ENCODE results near the gene NME7. TPM values are rescaled to one million over a fixed set of nuclear protein-coding genes. Genes with fewer than 3 reads are reported as not detected.

Gene NME7
- total RNA-seq, 1 experiment from 2014 or later = 13.2 TPM

DNA sequence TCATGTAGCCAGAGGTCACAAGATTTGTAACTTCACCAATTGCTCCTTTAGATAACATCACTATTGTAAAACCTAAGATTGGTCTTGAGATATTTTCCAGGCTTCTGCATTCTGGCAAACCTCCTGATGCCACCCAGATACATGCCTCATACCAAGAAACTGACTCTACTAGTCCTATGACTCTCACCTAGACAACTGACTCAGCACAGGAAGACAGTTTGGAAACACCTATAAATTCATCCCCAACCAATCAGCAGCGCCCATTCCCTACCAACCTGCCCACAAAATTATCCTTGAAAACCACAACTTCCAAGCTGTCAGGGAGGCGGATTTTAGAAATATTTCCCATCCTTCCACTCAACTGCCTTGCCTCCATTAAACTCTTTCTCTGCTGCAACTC lies 2.6 kb downstream of the NME7 start:
- Histone ChIP-seq H3K9ac (ENCODE audit: extremely low read depth, insufficient read length, low read length) (no peak overlapping the region), H3K23ac (ENCODE audit: insufficient read length, low read depth, low read length) (no peak overlapping the region), H3K9me3 (ENCODE audit: control insufficient read depth, low read depth, low read length) (no peaks in the 10 kb centered on the region), H3K27ac (ENCODE audit: insufficient read length, low read depth, low read length) (no peak overlapping the region), H4K5ac (ENCODE audit: insufficient read length, low read depth, low read length) (no peak overlapping the region), H3K18ac (ENCODE audit: insufficient read length, low read depth, low read length) (no peak overlapping the region), H3T11ph (ENCODE audit: low read length) (no peak overlapping the region), H3K79me1 (ENCODE audit: insufficient read depth, low read depth, low read length, poor library complexity, severe bottlenecking) (no peaks in the 10 kb centered on the region), H4K8ac (replicated peaks; ENCODE audit: insufficient read length, low read depth, low read length) (no peak overlapping the region), H2BK12ac (ENCODE audit: insufficient read length, low read depth, low read length) (no peak overlapping the region), H4K20me1 (ENCODE audit: control insufficient read depth, insufficient read depth, insufficient read length) (no peaks in the 10 kb centered on the region), H2AK5ac (ENCODE audit: insufficient read length, low read length) (no peak overlapping the region), H3K4me1 (ENCODE audit: insufficient read depth, low read length) (no peaks in the 10 kb centered on the region), H3K4me2 (ENCODE audit: insufficient read depth, insufficient read length, low read length) (no peak overlapping the region), H3K56ac (ENCODE audit: insufficient read length, low read depth, low read length) (no peak overlapping the region), H2BK120ac (ENCODE audit: low read depth, low read length, poor library complexity, severe bottlenecking) (no peak overlapping the region), H2BK20ac (ENCODE audit: low read depth, low read length, poor library complexity, severe bottlenecking) (no peak overlapping the region), H4K91ac (ENCODE audit: insufficient read length, low read depth, low read length) (no peak overlapping the region), H3K23me2 (ENCODE audit: insufficient read length, low read depth, low read length, poor library complexity, severe bottlenecking) (no peaks in the 10 kb centered on the region), H2AFZ (ENCODE audit: low read length) (no peak overlapping the region), H3K14ac (ENCODE audit: insufficient read depth, low read length) (no peak overlapping the region), H3K27me3 (ENCODE audit: insufficient read depth, low read length) (no peaks in the 10 kb centered on the region), H2BK5ac (ENCODE audit: insufficient read length, low read length) (no peak overlapping the region), H3K4ac (ENCODE audit: low read depth, low read length) (no peak overlapping the region), H3K79me2 (ENCODE audit: insufficient read depth, low read length) (peaks cover 2% of the 10 kb centered on the region; the same call in 1 of the 2 replicates), H2BK15ac (ENCODE audit: low read depth, low read length) (no peak overlapping the region)
- Mint-ChIP-seq H3K4me3 (no peak overlapping the region), H3K27me3 (ENCODE audit: low read depth) (no peaks in the 10 kb centered on the region), H3K9me3 (peaks cover 0 to 4% of the 10 kb centered on the region in 2 experiments; a peak in 2 of 5 replicates), H3K27ac (no peak overlapping the region), H3K4me1 (peaks cover 2 to 3% of the 10 kb centered on the region in 2 experiments; a peak in 1 of 4 replicates), H3K36me3 (ENCODE audit: insufficient read depth in 1 of 3, low read depth in 3 of 3) (peaks cover 0 to 5% (median 0%) of the 10 kb centered on the region in 3 experiments; a peak in 4 of 7 replicates)
- no CpG with 5 or more reads among the region's 2 CpGs for WGBS (ENCODE audit: extremely low coverage, insufficient read length, low lambda C conversion rate)
- no peak for DNase-seq
- TF ChIP-seq, protein P1, sequence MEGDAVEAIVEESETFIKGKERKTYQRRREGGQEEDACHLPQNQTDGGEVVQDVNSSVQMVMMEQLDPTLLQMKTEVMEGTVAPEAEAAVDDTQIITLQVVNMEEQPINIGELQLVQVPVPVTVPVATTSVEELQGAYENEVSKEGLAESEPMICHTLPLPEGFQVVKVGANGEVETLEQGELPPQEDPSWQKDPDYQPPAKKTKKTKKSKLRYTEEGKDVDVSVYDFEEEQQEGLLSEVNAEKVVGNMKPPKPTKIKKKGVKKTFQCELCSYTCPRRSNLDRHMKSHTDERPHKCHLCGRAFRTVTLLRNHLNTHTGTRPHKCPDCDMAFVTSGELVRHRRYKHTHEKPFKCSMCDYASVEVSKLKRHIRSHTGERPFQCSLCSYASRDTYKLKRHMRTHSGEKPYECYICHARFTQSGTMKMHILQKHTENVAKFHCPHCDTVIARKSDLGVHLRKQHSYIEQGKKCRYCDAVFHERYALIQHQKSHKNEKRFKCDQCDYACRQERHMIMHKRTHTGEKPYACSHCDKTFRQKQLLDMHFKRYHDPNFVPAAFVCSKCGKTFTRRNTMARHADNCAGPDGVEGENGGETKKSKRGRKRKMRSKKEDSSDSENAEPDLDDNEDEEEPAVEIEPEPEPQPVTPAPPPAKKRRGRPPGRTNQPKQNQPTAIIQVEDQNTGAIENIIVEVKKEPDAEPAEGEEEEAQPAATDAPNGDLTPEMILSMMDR (conservative IDR thresholded peaks at IDR 0.05) = no peak

Data from H9 (cell line).